GM12891 (cell line): ENCODE results near the gene CACNA1H.

ENCODE experiments used
- DNase-seq: peaks from one replicate; pipeline ENCODE4 v3.0.0; 2011; ENCODE audit warnings: low spot score; ENCODE audit not compliant: insufficient read length
- FAIRE-seq: peaks from 2 replicates; lab custom pipeline; 2011; peaks lifted over from hg19 to GRCh38; lab: Jason Lieb, UNC
- PAX5 ChIP-seq: IDR thresholded peaks from 2 replicates; pipeline ENCODE4 v1.6.1; 2011; ENCODE audit warnings: low read length, moderate library complexity, mild to moderate bottlenecking; ENCODE audit not compliant: insufficient read depth, severe bottlenecking
- POLR2A ChIP-seq: IDR thresholded peaks from 2 replicates; pipeline ENCODE4 v1.6.1; 2011; ENCODE audit warnings: low read depth, low read length, control low read depth
- POLR2AphosphoS5 ChIP-seq: IDR thresholded peaks from 2 replicates; pipeline ENCODE4 v1.6.1; 2011; ENCODE audit warnings: low read depth, low read length, control low read depth
- POU2F2 ChIP-seq: IDR thresholded peaks from 2 replicates; pipeline ENCODE4 v1.6.1; 2011; ENCODE audit warnings: low read depth, mild to moderate bottlenecking, control low read depth, low read length, moderate library complexity
- SPI1 ChIP-seq: IDR thresholded peaks from 2 replicates; pipeline ENCODE4 v1.6.1; 2011; ENCODE audit warnings: low read depth, low read length, control low read depth
- TAF1 ChIP-seq: IDR thresholded peaks from 2 replicates; pipeline ENCODE4 v1.6.1; 2011; ENCODE audit warnings: low read depth, low read length, control low read depth

Gene CACNA1H

DNA sequence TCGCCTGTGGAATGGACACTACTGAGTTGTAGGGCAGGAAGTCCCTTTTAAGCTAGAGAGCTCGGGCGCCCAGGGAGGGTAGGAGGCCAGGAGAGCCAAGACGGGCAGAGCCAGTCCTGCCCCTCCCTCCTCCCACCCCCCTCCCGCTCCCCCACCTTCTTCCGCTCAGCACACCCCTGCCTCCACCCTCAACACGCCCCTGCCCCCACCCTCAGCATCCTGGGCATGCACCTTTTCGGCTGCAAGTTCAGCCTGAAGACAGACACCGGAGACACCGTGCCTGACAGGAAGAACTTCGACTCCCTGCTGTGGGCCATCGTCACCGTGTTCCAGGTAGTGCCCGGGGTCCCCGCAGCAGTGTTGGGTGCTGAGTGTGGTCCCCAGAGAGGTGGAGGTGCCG is 53.9 kb downstream of the CACNA1H start:
- TF ChIP-seq SPI1 (no peak), POLR2A (no peak), POLR2AphosphoS5 (no peak), PAX5 (no peak), POU2F2 (no peak), TAF1 (no peak)
- FAIRE-seq (no peak), DNase-seq (no peak)

DNA sequence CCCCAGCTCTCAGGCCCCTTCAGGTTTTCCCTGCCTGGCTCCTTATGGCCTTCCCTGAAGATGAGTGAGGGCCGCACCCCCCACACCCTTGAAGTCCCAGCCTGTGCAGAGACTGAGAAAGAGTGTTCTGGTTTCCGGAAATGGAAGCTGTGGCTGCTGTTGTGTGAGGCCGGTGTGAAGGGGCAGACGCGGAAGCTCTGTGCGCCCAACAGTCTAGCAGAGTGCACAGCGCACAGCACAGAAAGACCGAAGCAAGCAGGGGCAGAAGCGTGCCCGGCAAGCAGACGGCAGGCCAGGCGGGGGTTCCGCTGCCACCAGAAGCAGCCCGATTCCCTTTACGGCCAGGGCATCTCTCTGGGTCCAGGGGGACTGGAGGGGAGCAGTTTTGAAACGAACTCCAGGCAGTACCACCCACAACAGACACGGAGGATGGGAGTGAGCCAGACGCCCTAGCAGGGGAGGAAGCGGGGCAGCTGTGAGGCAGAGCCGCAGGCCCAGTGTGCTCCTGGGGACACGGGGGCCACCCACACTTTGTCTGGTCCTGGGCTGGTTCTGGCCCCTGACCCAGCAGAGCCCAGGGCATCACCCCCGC is 55.4 kb downstream of the CACNA1H start:
- DNase-seq: no peak

DNA sequence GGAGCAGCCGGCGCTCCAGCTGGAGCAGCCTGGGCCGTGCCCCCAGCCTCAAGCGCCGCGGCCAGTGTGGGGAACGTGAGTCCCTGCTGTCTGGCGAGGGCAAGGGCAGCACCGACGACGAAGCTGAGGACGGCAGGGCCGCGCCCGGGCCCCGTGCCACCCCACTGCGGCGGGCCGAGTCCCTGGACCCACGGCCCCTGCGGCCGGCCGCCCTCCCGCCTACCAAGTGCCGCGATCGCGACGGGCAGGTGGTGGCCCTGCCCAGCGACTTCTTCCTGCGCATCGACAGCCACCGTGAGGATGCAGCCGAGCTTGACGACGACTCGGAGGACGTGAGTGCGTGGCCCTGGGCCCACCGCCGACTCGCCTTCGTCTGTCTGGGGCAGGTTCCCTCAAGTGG is 56.2 kb downstream of the CACNA1H start:
- no peak for DNase-seq
- FAIRE-seq: no peak
- TF ChIP-seq SPI1 (no peak), POLR2AphosphoS5 (no peak), POLR2A (no peak), POU2F2 (no peak), TAF1 (no peak), PAX5 (no peak)

More for the DNA sequence above, 55.4 kb downstream of the CACNA1H start:
- no peak for TF ChIP-seq POLR2AphosphoS5
- no peak for TF ChIP-seq PAX5
- TF ChIP-seq POLR2A: no peak
- TF ChIP-seq SPI1: no peak
- TF ChIP-seq POU2F2: no peak
- TF ChIP-seq TAF1: no peak
- FAIRE-seq: no peak

DNA sequence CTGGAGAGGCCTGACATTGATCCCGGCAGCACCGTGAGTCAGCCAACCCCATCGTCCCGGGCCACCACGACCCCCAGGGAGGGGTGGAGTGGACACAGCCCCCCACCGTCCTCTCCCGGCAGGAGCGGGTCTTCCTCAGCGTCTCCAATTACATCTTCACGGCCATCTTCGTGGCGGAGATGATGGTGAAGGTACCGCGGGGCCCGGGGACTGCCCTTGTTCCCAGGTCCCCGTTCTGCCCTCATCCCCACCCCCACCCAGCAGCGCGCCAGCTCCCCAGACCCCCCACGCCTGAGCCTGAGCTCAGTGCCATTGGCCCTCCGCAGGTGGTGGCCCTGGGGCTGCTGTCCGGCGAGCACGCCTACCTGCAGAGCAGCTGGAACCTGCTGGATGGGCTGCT is 57.6 kb downstream of the CACNA1H start:
- FAIRE-seq (no peak), DNase-seq (no peak)
- TF ChIP-seq POLR2AphosphoS5: no peak
- no peak for TF ChIP-seq POU2F2
- no peak for TF ChIP-seq TAF1

DNA sequence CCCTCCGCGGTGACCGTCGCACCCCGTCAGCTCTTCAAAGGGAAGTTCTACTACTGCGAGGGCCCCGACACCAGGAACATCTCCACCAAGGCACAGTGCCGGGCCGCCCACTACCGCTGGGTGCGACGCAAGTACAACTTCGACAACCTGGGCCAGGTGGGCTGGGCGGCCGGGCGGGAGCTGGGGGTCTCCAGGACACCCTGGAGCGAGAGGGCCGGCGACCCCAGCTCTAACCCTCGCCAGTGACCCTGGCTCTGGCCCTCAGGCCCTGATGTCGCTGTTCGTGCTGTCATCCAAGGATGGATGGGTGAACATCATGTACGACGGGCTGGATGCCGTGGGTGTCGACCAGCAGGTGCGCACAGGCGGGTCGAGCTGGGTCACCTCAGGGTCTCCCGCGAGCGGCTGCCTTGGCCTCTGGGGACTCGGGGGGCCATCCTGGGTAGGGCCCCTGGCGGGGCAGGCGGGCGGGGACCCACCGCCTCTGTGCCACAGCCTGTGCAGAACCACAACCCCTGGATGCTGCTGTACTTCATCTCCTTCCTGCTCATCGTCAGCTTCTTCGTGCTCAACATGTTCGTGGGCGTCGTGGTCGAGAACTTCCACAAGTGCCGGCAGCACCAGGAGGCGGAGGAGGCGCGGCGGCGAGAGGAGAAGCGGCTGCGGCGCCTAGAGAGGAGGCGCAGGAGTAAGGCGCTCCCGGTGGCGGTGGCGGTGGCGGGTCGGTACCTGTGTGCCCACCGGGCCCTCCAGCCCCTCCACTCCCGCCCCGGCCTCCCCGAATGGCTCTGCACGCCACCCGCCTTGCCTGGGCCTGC is 58.8 kb downstream of the CACNA1H start:
- TF ChIP-seq POU2F2: no peak
- no peak for TF ChIP-seq TAF1
- no peak for TF ChIP-seq SPI1
- no peak for TF ChIP-seq PAX5
- TF ChIP-seq POLR2A: no peak
- TF ChIP-seq POLR2AphosphoS5: no peak
- FAIRE-seq: no peak
- no peak for DNase-seq

DNA sequence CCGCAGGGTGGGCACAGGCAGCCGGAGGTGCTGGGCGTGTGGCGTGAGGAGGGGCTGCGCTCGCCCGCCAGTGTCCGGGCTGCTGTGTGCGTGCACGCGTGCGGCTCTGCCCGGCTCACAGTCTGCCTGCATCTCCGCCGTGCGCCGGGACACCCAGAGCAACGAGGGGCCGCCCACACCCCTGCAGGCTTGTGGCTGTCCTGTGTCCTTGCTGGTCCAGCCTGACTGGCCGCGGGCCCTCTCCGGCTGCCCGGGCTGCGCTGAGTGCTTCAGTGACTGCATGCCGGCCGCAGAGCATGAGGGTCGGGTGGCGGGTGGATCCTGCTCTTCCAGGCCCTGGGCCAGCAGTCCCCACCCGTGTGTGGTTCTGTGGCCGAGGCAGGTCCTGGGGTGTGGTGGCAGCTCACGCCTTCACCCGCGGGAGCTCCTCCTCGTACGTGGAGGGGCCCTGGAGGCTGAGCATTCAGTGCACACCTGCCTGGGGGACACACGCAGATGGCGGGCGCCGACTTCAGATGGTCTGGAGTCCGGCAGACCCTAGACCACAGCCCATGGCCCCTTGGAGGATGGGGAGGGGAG is 59.8 kb downstream of the CACNA1H start:
- TF ChIP-seq POLR2AphosphoS5: no peak
- no peak for TF ChIP-seq TAF1
- TF ChIP-seq SPI1: no peak
- TF ChIP-seq POLR2A: no peak
- no peak for TF ChIP-seq PAX5
- no peak for TF ChIP-seq POU2F2
- FAIRE-seq: no peak
- DNase-seq: no peak

DNA sequence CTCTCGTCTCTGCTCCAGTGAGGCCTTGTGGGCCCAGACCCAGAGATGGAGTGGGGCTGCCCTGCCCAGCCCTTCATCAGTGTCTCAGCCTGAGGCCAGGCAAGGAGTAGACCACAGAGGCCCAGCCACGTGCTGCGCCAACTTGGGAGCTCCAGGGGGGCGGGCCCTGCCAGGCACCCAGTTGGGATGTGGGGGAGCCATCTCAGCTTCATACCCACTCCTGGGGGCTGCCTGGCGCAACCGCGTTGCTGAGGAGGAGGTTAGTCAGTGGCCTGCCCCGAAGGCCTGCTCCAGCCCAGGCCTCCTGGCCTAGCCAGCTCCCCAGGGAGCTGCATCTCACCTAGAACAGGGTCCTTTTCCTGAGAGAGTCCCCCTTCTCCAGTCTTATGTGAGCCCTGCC is 60.3 kb downstream of the CACNA1H start:
- DNase-seq (no peak), FAIRE-seq (no peak)
- TF ChIP-seq POLR2A: no peak

DNA sequence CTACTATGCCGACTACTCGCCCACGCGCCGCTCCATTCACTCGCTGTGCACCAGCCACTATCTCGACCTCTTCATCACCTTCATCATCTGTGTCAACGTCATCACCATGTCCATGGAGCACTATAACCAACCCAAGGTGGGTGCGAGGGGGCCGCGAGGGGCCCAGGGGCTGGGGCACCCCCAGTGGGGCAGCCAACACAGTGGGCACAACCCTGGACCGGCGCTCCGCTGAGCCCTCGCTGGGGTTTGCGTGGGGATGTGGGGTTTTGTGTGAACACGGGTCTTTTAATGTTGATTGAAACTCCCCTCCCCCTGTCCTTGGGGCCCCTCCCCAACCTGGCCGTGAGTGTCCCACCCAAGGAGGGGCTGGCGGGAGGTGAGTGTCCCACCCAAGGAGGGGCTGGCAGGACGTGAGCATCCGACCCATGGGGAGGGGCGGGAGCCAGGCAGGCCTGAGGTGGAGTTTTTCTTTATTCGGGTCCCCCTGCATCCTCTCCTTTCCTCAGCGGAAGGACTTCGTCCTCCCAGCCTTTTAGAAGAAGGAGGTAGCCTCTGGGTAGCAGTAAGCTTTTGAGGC is 61.0 kb downstream of the CACNA1H start:
- FAIRE-seq (no peak), DNase-seq (no peak)
- TF ChIP-seq TAF1 (no peak), POLR2AphosphoS5 (no peak), PAX5 (no peak), SPI1 (no peak), POLR2A (no peak), POU2F2 (no peak)

DNA sequence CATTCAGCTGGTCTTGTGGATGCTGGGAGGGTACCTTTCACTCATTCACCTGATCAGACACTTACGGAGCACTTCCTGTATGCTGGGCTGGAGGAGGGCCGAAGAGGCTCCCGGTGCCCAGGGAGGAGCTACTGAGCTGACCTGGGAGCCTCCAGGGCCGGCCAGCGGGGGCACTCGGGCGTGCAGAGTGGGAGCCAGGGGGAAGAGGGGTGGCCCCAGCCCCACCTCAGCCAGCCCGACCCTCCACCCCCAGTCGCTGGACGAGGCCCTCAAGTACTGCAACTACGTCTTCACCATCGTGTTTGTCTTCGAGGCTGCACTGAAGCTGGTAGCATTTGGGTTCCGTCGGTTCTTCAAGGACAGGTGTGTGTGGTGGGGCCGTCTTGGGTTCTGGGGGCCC is 61.8 kb downstream of the CACNA1H start:
- DNase-seq (no peak), FAIRE-seq (no peak)
- TF ChIP-seq POLR2A (no peak), PAX5 (no peak), POLR2AphosphoS5 (no peak), SPI1 (no peak), TAF1 (no peak), POU2F2 (no peak)

DNA sequence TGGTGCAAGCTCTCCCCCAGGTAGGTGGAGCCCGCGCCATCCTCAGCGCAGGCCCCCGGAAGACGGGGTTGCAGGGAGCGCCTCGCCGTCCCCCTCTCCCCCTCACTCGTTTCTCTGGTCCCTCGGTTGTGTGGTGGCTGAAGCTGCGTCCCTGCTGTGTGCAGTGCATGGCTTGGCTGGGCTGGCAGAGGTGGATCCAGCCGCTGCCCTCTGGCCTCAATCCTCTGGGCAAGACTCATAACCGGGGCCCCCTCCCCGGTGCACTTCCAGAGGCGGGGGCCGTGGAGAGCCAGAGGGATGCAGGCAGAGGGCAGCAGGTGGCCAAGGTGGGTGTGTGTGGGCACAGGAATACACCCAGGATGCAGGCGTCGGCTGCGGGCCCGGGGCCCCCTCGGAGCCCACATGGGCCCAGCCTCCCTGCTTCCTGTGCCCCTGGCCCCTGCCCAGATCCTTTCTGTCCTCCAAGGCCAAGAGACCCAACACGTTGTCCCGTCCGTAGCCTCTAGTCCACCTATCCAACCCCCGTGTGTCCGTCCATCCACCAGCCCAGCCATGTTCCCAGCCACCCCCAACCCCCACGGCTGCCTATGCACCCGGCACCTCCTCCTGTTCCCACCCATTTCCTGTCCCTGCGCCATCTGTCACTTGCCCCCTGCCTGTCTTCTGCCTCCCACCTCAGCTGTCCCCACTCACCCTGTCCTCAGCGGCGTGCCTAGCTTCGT is 62.8 kb downstream of the CACNA1H start:
- DNase-seq (no peak), FAIRE-seq (no peak)
- no peak for TF ChIP-seq PAX5
- no peak for TF ChIP-seq TAF1
- no peak for TF ChIP-seq SPI1
- no peak for TF ChIP-seq POLR2A
- no peak for TF ChIP-seq POLR2AphosphoS5
- TF ChIP-seq POU2F2: no peak
